T-helper 17 cell (primary cell): ENCODE measurements around the gene SERPINE3. TPM values are rescaled to one million over a fixed set of nuclear protein-coding genes. Genes with fewer than 3 reads are reported as not detected.

Experiments
- ATAC-seq: fragments of 150-1000 bp; cut with Tn5 transposase; 2 replicates; pipeline ENCODE4 v1.10.0; 2021; ENCODE audit warnings: mild to moderate bottlenecking, moderate library complexity
- DNase-seq, 3 donors: peaks; one replicate each; pipeline versions ENCODE4 v3.0.0 to v3.0.0-alpha.2; 2020 to 2021
- H3K9me3 ChIP-seq: one replicate; pipeline ENCODE4 v1.7.0; 2013; ENCODE audit warnings: low read length, mild to moderate bottlenecking; ENCODE audit not compliant: control insufficient read depth, poor library complexity, severe bottlenecking
- H3K27ac Mint-ChIP-seq: one replicate; pipeline ENCODE4 v1.8.0; 2022; ENCODE audit warnings: mild to moderate bottlenecking, moderate library complexity, mixed read lengths
- H3K27me3 Mint-ChIP-seq: one replicate; pipeline ENCODE4 v1.8.0; 2022; ENCODE audit warnings: mixed read lengths
- H3K36me3 Mint-ChIP-seq: one replicate; pipeline ENCODE4 v1.8.0; 2022; ENCODE audit warnings: low read depth, mixed read lengths
- H3K4me1 Mint-ChIP-seq: one replicate; pipeline ENCODE4 v1.8.0; 2022; ENCODE audit warnings: mild to moderate bottlenecking, mixed read lengths
- H3K4me3 Mint-ChIP-seq: one replicate; pipeline ENCODE4 v1.8.0; 2022; ENCODE audit warnings: mild to moderate bottlenecking, moderate library complexity, mixed read lengths
- total RNA-seq, 4 donors: library from RNA in 2 of 4; stranded (reverse) in 2 of 4; gene quantifications; one replicate each; pipeline ENCODE4 v1.2.3 and lab custom pipeline; 2022 to 2026

SERPINE3 gene
- total RNA-seq, 2 donors from 2014 or later: not detected

- ATAC-seq (no peak), DNase-seq (no peak)
- no peaks in the 10 kb centered on the region for H3K27me3 Mint-ChIP-seq
- H3K4me3 Mint-ChIP-seq: no peak overlapping the region
- H3K4me1 Mint-ChIP-seq: peaks cover 36% of the 10 kb centered on the region
- H3K36me3 Mint-ChIP-seq: no peaks in the 10 kb centered on the region
- H3K9me3 ChIP-seq: no peaks in the 10 kb centered on the region
- H3K27ac Mint-ChIP-seq: peak overlapping the region; percentile 54
Observed at GRCh38 chr13:51396352-51396751, 56.9 kb downstream of the SERPINE3 start.

GRCh38 chr13:51397262-51397941 lies 57.9 kb downstream of the SERPINE3 start:
- Mint-ChIP-seq H3K36me3 (no peaks in the 10 kb centered on the region), H3K4me3 (no peak overlapping the region), H3K27me3 (no peaks in the 10 kb centered on the region), H3K27ac (no peak overlapping the region), H3K4me1 (peaks cover 33% of the 10 kb centered on the region)
- no peak for DNase-seq
- no peak for ATAC-seq
- H3K9me3 ChIP-seq: no peaks in the 10 kb centered on the region

DNA sequence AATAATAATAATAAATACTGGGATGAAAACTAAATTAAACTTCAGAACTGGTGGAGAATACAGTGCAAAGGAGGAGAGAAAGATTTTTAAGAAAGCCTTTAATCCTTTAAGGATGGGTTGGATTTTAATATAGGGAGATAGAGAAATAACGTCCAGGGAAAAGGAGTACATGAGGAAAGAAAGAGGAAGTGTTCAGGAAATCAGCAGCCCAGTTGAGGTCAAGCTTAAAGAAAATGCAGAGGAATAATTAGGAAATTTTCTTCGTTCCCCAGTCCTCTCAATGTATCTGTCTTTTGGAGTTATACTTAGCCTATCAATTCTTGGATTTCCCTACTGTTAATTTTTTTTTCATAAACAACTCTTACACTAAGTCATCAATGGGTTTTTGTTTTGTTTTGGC lies 65.7 kb downstream of the SERPINE3 start:
- peaks cover 34% of the 10 kb centered on the region for H3K4me1 Mint-ChIP-seq
- H3K36me3 Mint-ChIP-seq: peaks cover 7% of the 10 kb centered on the region
- no peak for DNase-seq
- peak overlapping the region; percentile 54 for H3K27ac Mint-ChIP-seq
- H3K4me3 Mint-ChIP-seq: no peak overlapping the region
- no peaks in the 10 kb centered on the region for H3K27me3 Mint-ChIP-seq
- no peak for ATAC-seq
- no peaks in the 10 kb centered on the region for H3K9me3 ChIP-seq

- H3K4me1 Mint-ChIP-seq: peaks cover 22% of the 10 kb centered on the region
- no peak overlapping the region for H3K4me3 Mint-ChIP-seq
- peaks cover 2% of the 10 kb centered on the region for H3K36me3 Mint-ChIP-seq
- ATAC-seq (no peak), DNase-seq (no peak)
- no peak overlapping the region for H3K27ac Mint-ChIP-seq
- no peaks in the 10 kb centered on the region for H3K9me3 ChIP-seq
- H3K27me3 Mint-ChIP-seq: no peaks in the 10 kb centered on the region
Observed at GRCh38 chr13:51412431-51412830, 72.9 kb downstream of the SERPINE3 start.

Other genes with a start within 250 kb of the SERPINE3 start
- gene C13orf42, start 228.4 kb upstream of the SERPINE3 start, total RNA-seq: not detected
- gene FAM124A, start 117.3 kb upstream of the SERPINE3 start, total RNA-seq: under 1 TPM in 1 of 2 donors, not detected in 1; 0.29 TPM
- 100 to 1,000 TPM in 1 of 2 donors, 10 to 100 TPM in 1; 92.5 to 100 TPM for gene INTS6, start 113.3 kb downstream of the SERPINE3 start, total RNA-seq
- 10 to 100 TPM; 41.5 to 52.2 TPM for gene WDFY2, start 244.8 kb downstream of the SERPINE3 start, total RNA-seq